Choroid plexus epithelial cell (primary cell): ENCODE results near the gene ALS2CL.

ENCODE experiments used
- DNase-seq: peaks from one replicate; pipeline ENCODE4 v3.0.0-alpha.2; 2010; ENCODE audit warnings: low read depth
- H3K4me3 ChIP-seq: 2 replicates; pipeline ENCODE4 v1.5.1; 2011; ENCODE audit warnings: low read depth, mild to moderate bottlenecking, control low read depth, low read length, moderate library complexity
- CTCF ChIP-seq: conservative IDR thresholded peaks from 2 replicates; pipeline ENCODE4 v1.5.1; 2011; ENCODE audit warnings: low read depth, mild to moderate bottlenecking, control low read depth, inconsistent platforms, low read length, moderate library complexity

The ALS2CL gene

DNA sequence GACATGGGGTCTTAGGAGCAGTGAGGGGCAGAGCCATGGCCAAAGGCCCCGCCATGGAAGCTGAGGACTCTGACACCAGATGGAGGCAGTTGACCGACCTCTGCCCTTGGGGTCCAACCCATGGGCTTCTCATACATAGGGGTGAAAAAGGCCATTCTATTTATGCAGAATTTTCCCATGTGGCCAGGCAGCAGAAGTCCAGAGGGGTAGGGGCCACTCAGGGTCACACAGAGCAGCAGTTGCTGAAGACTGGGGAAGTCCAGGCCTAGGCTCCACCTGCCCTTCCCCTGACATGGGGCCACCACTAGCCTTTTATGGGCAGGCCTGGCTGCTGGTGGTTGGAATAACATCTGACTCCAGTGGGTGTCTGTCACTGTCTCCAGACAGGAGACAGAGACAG lies 17.8 kb upstream of the ALS2CL start:
- no peak for DNase-seq
- H3K4me3 ChIP-seq = no peak overlapping the region
- TF ChIP-seq CTCF = no peak

DNA sequence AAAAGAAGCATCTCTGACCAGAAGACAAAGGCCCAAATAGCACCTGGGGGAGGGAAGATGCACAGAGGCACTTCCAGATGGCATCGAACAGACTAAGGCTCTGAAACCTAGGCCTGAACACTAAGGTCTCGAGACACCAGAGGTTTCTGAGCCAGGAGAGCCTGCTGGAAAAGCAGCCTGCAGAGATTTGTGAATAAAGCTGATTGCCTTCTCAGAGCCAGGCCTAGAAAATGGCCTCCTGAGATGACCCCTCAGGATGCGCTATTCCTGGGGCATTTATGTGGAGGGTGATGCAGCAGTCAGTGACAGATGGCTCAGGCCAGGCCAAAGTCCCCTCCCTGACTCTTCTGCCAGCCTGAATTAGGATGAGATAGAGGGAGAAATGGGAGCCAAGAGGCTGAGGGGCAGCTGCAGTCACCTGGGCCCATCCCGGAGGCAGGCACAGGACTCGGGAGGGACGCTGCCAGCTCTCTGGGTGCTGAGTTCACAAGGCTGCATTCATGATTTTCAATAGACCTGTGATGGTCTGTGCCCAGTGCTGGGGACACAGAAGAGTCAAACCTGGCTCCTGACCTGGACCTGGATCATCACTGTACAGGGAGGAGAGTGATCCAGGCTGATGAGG lies 17.3 kb upstream of the ALS2CL start:
- DNase-seq = no peak

DNA sequence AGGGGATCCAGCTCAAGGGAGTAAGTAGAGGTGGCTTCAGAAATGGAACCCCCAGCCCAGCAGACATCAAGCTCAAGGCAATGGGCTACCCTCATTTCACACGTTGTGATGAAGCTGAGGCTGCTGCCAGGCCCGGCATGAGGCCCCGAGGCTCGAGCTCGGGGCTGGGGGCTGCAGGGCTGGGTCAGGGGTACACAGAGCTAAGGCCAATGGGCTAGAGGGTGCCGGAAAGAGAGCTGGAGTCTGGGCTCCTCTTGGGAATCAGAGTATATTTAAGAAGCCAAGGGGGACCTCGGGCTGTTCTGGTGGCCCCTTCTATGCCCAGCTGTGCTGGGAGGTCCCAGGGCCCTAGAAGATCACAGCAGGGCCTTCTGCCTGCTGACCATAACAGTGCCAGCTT lies 16.8 kb upstream of the ALS2CL start:
- no peak for DNase-seq
- no peak overlapping the region for H3K4me3 ChIP-seq
- TF ChIP-seq CTCF = no peak

More for the DNA sequence above, 17.3 kb upstream of the ALS2CL start:
- no peak overlapping the region for H3K4me3 ChIP-seq
- TF ChIP-seq CTCF = no peak

DNA sequence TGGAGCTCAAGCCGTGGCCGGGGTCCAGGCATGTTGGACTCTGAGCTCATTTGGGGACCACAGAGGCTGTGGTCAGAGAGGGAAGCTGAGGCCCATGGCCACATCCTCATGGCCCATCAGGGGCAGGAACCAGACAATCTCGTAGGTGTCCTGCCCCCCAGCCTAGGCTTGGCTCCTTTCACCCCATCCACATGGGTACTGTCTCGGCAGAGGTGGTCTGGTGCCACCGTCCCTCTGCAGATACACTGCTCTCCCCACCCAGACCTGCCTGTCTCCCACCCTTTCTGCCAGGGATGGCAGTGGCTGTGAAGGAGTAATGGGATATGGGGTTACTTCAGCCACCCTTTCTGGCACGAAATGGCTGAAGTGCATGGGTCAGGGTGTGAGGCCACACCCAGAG lies 16.2 kb upstream of the ALS2CL start:
- TF ChIP-seq CTCF = no peak
- DNase-seq = no peak
- H3K4me3 ChIP-seq = no peak overlapping the region

DNA sequence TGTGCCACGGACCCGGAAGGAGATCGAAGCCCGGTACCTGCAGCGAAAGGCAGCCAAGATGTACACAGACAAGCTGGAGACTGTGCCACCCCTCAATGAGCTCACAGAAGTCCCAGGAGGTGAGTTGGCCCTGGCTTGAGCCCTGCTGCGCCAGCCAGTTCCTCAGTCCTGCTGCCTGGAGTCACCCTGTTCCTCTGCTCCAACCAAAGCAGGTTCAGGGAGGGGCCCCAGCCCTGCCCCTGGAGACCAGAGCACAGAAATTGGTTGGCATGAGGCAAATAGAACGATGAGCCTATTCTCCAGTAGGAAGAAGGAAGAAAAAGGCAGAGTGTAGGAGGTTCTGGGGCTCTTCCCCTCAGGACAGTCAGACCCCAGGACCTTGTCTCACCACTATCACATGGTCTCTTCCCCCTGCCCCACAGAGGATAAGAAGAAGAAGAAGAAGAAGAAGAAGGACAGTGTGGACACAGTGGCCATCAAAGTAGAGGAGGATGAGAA lies 15.7 kb upstream of the ALS2CL start:
- no peak for DNase-seq
- TF ChIP-seq CTCF = no peak
- no peak overlapping the region for H3K4me3 ChIP-seq

DNA sequence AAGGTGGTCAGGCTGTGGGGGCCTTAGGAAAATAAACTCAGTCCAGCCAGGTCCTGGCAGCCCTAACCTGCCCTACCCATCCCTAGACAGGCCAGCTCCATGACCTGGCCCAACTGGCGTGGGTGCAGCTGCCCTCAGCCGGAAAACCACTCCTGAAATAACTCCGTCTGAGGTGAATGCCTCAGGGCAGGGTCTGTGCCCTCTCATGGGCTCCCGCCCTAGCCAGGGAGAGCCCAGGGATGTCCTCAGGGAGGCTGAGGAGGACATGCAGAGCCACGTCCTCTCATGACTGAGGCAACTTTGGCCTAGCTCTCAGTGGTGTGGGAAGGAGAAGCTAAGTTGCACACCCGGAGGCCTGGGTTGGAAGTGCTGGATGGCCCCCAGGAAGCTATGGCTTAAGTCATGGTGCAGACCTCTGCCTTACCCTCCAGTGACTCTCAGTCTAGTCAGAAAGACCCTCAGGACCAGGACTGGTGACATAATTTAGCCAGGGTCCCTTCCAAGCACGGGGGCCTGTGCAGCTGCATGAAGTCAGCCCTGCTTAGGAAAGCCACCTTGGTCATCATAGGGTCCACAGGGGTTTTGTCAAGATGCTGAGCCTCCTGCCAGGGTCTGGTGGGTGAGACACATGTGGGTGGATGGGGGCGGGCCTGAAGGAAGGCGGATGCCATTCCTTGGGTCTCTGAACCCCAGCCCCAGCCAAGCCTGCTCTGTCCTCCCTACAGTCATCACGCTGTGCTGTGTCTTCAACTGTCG lies 15.1 kb upstream of the ALS2CL start:
- no peak for DNase-seq
- TF ChIP-seq CTCF = no peak
- no peak overlapping the region for H3K4me3 ChIP-seq
